GM12878 (cell line): ENCODE measurements around the gene CCDC24. TPM values are rescaled to one million over a fixed set of nuclear protein-coding genes. Genes with fewer than 3 reads are reported as not detected.

Source experiments
- EP300 ChIP-seq, 2 experiments: fragments of 150-350 bp in 1 of 2; IDR thresholded peaks; 2 replicates each; pipeline ENCODE4 v1.6.1; 2011 to 2012; ENCODE audit warnings: low read depth in 2 of 2, low read length in 2 of 2, borderline replicate concordance in 1 of 2, improper control_type of control experiment in 1 of 2, inconsistent platforms in 1 of 2; ENCODE audit not compliant: control insufficient read depth in 1 of 2
- LARP7 ChIP-seq: fragments of 450-650 bp; IDR thresholded peaks from 2 replicates; pipeline ENCODE4 v1.6.1; 2017; ENCODE audit warnings: mild to moderate bottlenecking
- MEF2A ChIP-seq: IDR thresholded peaks from 2 replicates; pipeline ENCODE4 v1.6.1; 2011; ENCODE audit warnings: low read depth, mild to moderate bottlenecking, low read length, moderate library complexity; ENCODE audit not compliant: insufficient read depth
- MXI1 ChIP-seq: fragments of 150-350 bp; IDR thresholded peaks from 2 replicates; pipeline ENCODE4 v1.6.1; 2011; ENCODE audit warnings: low read depth, mild to moderate bottlenecking, inconsistent platforms, low read length, improper control_type of control experiment
- POU2F2 ChIP-seq: IDR thresholded peaks from 3 replicates; pipeline ENCODE4 v1.6.1; 2011; ENCODE audit warnings: low read depth, mild to moderate bottlenecking, low read length, borderline replicate concordance
- RAD51 ChIP-seq: fragments of 450-650 bp; IDR thresholded peaks from 2 replicates; pipeline ENCODE4 v1.6.1; 2016; ENCODE audit warnings: moderate library complexity, mild to moderate bottlenecking, inconsistent platforms
- ZSCAN29 ChIP-seq: fragments of 450-650 bp; IDR thresholded peaks from 2 replicates; pipeline ENCODE4 v1.6.1; 2017; ENCODE audit warnings: mild to moderate bottlenecking, moderate library complexity
- polyA plus RNA-seq, 11 experiments: library from polyadenylated mRNA; depleted of rRNA in 4 of 11; unstranded in 6 of 11; stranded (reverse) in 5 of 11; fragments of >200 nt; fragmentation: Nextera tagmentation in 4 of 11; fragmentation: Illumina TruSeq in 1 of 11; extraction: Ambion mirVana in 4 of 11; extraction: Trizol in 1 of 11; gene quantifications; 1 replicate in 1 of 11; 2 replicates in 10 of 11; pipeline versions ENCODE4 v1.2.1 to v1.2.3, GENCODE V29; 2011 to 2016; ENCODE audit warnings: inconsistent platforms in 2 of 11, missing spikeins in 2 of 11, low read depth in 1 of 11
- total RNA-seq, 4 experiments: library from RNA; depleted of rRNA in 3 of 4; stranded (reverse); fragments of >200 nt in 3 of 4; fragmentation: Illumina TruSeq in 1 of 4; extraction: Trizol in 1 of 4; gene quantifications; 2 replicates each; pipeline versions ENCODE4 v1.2.1 to v1.2.3, GENCODE V29; 2013 to 2021
- TF ChIP-seq, protein P1 (sequence below): fragments of 450-650 bp; IDR thresholded peaks from 2 replicates; pipeline ENCODE4 v1.6.1; 2018; ENCODE audit warnings: borderline replicate concordance, mild to moderate bottlenecking; ENCODE audit not compliant: partially characterized antibody
- TF ChIP-seq, protein P2 (sequence below): fragments of 450-650 bp; IDR thresholded peaks from 2 replicates; pipeline ENCODE4 v1.6.1; 2017; ENCODE audit warnings: low read depth, mild to moderate bottlenecking, moderate library complexity
- TF ChIP-seq, protein P3 (sequence below): fragments of 450-650 bp; IDR thresholded peaks from 2 replicates; pipeline ENCODE4 v1.6.1; 2017; ENCODE audit warnings: mild to moderate bottlenecking, moderate library complexity
- TF ChIP-seq, protein P4 (sequence below): fragments of 150-350 bp; IDR thresholded peaks from 2 replicates; pipeline ENCODE4 v1.6.1; 2016; ENCODE audit warnings: low read depth, low read length

The CCDC24 gene
- total and polyA plus RNA-seq, 10 of the 15 experiments (the other 5 are each of a cell fraction or from before 2014, with no cell fraction given), result 0.18 to 3.1 (median 1.6) TPM; not detected in 1

DNA sequence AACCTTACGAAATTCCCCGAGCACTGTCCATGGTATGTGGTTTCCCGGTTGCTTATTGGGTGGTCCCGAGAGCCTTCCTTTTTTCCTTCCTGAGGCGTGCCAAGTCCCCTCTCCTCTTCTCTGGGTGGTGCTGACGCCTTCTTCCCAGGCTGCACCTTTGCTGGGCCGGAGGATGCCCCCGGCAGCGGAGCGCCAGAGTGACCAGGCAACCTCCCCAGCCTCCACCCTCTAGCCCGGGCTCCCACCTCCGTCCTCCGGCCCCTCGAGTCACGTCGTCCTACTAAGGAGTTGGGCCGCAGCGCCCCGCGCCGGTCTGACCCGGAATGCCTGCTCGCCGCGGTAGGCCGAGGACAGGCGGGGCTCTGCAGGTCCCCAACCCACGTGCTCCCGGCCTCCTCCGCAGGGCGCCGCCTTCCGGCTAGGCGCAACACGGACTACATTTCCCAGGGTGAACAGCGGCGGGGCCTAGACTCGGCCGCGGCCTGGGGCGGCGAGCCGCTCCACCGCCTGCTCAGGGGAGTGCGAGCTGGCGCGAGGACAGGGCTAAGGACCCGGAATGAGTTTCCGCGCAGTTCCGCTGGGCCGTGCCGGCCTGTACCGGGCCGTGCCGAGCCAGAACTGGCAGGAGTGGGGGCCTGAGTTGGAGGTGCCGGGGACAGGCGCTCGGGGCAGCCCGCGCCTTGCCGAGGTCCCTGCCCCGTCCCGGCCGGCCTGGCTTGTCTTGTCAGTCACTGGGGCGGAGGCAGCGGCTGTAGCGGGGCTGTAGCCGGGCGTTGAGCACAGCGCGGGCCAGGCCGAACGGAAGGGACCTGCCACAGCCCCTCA is 45.0 kb upstream of the CCDC24 start, which contains the start of gene IPO13 (continued):
- TF ChIP-seq EP300 (IDR thresholded peaks at IDR 0.05; ENCODE audit: borderline replicate concordance in 1 of 2, control insufficient read depth in 1 of 2, low read depth in 2 of 2, low read length in 2 of 2) (no peak), MEF2A (peak; percentile 17; the same call in 1 of the 2 replicates), MXI1 (peak; percentile 94), RAD51 (peak; percentile 83), LARP7 (peak; percentile 99), POU2F2 (peak; percentile 55; the same call in 1 of the 3 replicates), ZSCAN29 (no peak)
- TF ChIP-seq, protein P1, sequence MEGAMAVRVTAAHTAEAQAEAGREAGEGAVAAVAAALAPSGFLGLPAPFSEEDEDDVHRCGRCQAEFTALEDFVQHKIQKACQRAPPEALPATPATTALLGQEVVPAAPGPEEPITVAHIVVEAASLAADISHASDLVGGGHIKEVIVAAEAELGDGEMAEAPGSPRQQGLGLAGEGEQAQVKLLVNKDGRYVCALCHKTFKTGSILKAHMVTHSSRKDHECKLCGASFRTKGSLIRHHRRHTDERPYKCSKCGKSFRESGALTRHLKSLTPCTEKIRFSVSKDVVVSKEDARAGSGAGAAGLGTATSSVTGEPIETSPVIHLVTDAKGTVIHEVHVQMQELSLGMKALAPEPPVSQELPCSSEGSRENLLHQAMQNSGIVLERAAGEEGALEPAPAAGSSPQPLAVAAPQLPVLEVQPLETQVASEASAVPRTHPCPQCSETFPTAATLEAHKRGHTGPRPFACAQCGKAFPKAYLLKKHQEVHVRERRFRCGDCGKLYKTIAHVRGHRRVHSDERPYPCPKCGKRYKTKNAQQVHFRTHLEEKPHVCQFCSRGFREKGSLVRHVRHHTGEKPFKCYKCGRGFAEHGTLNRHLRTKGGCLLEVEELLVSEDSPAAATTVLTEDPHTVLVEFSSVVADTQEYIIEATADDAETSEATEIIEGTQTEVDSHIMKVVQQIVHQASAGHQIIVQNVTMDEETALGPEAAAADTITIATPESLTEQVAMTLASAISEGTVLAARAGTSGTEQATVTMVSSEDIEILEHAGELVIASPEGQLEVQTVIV, result peak; percentile 91
- TF ChIP-seq, protein P2, sequence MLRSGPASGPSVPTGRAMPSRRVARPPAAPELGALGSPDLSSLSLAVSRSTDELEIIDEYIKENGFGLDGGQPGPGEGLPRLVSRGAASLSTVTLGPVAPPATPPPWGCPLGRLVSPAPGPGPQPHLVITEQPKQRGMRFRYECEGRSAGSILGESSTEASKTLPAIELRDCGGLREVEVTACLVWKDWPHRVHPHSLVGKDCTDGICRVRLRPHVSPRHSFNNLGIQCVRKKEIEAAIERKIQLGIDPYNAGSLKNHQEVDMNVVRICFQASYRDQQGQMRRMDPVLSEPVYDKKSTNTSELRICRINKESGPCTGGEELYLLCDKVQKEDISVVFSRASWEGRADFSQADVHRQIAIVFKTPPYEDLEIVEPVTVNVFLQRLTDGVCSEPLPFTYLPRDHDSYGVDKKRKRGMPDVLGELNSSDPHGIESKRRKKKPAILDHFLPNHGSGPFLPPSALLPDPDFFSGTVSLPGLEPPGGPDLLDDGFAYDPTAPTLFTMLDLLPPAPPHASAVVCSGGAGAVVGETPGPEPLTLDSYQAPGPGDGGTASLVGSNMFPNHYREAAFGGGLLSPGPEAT, result peak; percentile 70; the same call in 1 of the 2 replicates
- TF ChIP-seq, protein P3, sequence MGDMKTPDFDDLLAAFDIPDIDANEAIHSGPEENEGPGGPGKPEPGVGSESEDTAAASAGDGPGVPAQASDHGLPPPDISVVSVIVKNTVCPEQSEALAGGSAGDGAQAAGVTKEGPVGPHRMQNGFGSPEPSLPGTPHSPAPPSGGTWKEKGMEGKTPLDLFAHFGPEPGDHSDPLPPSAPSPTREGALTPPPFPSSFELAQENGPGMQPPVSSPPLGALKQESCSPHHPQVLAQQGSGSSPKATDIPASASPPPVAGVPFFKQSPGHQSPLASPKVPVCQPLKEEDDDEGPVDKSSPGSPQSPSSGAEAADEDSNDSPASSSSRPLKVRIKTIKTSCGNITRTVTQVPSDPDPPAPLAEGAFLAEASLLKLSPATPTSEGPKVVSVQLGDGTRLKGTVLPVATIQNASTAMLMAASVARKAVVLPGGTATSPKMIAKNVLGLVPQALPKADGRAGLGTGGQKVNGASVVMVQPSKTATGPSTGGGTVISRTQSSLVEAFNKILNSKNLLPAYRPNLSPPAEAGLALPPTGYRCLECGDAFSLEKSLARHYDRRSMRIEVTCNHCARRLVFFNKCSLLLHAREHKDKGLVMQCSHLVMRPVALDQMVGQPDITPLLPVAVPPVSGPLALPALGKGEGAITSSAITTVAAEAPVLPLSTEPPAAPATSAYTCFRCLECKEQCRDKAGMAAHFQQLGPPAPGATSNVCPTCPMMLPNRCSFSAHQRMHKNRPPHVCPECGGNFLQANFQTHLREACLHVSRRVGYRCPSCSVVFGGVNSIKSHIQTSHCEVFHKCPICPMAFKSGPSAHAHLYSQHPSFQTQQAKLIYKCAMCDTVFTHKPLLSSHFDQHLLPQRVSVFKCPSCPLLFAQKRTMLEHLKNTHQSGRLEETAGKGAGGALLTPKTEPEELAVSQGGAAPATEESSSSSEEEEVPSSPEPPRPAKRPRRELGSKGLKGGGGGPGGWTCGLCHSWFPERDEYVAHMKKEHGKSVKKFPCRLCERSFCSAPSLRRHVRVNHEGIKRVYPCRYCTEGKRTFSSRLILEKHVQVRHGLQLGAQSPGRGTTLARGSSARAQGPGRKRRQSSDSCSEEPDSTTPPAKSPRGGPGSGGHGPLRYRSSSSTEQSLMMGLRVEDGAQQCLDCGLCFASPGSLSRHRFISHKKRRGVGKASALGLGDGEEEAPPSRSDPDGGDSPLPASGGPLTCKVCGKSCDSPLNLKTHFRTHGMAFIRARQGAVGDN, result peak; percentile 55
- TF ChIP-seq, protein P4, sequence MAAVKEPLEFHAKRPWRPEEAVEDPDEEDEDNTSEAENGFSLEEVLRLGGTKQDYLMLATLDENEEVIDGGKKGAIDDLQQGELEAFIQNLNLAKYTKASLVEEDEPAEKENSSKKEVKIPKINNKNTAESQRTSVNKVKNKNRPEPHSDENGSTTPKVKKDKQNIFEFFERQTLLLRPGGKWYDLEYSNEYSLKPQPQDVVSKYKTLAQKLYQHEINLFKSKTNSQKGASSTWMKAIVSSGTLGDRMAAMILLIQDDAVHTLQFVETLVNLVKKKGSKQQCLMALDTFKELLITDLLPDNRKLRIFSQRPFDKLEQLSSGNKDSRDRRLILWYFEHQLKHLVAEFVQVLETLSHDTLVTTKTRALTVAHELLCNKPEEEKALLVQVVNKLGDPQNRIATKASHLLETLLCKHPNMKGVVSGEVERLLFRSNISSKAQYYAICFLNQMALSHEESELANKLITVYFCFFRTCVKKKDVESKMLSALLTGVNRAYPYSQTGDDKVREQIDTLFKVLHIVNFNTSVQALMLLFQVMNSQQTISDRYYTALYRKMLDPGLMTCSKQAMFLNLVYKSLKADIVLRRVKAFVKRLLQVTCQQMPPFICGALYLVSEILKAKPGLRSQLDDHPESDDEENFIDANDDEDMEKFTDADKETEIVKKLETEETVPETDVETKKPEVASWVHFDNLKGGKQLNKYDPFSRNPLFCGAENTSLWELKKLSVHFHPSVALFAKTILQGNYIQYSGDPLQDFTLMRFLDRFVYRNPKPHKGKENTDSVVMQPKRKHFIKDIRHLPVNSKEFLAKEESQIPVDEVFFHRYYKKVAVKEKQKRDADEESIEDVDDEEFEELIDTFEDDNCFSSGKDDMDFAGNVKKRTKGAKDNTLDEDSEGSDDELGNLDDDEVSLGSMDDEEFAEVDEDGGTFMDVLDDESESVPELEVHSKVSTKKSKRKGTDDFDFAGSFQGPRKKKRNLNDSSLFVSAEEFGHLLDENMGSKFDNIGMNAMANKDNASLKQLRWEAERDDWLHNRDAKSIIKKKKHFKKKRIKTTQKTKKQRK, result no peak
